ENCODE results near the gene ZNF782.
"Not testable (repeated sequence)": the region's sequence is repeated elsewhere in the genome, so short reads cannot be mapped to it uniquely, and the experiment has no call there.

The ZNF782 gene

GRCh38 chr9:96853781-96854650 lies at the start of gene ZNF782:
Gene ZNF782, minus strand, starts transcription at chr9:96854514. Its CDS starts 2,553 bp downstream, at chr9:96851961.
- Histone ChIP-seq H3K9ac (ENCODE audit: low read length) (peak within 1 kb of the TSS; percentile 88), H3K4me1 (ENCODE audit: control insufficient read depth, insufficient read depth, low read length) (peaks cover 13% of the 10 kb centered on the region)

GRCh38 chr9:96900010-96900409 lies 45.7 kb upstream of the ZNF782 start:
- H3K4me1 ChIP-seq (ENCODE audit: control insufficient read depth, insufficient read depth, low read length); H3K4me3 ChIP-seq (ENCODE audit: low read length); H3K27me3 ChIP-seq (replicated peaks; ENCODE audit: control insufficient read depth, insufficient read depth, low read length); DNase-seq (ENCODE audit: low read depth); H3K9me3 ChIP-seq (ENCODE audit: control insufficient read depth, low read length); H3K9ac ChIP-seq (ENCODE audit: low read length); H3K36me3 ChIP-seq (ENCODE audit: control insufficient read depth, insufficient read depth, low read length, severe bottlenecking): not testable (repeated sequence)

More at GRCh38 chr9:96853781-96854650, at the start of gene ZNF782:
- Histone ChIP-seq H3K4me3 (ENCODE audit: low read length) (peak within 1 kb of the TSS; percentile 95), H3K9me3 (ENCODE audit: control insufficient read depth, low read length) (peaks cover under 1% of the 10 kb centered on the region), H3K27me3 (replicated peaks; ENCODE audit: control insufficient read depth, insufficient read depth, low read length) (no peaks in the 10 kb centered on the region), H3K36me3 (ENCODE audit: control insufficient read depth, insufficient read depth, low read length, severe bottlenecking) (no peaks in the 10 kb centered on the region)
- peak; percentile 98 for DNase-seq (ENCODE audit: low read depth)

GRCh38 chr9:96892131-96892530 lies 37.8 kb upstream of the ZNF782 start:
- no peak overlapping the region for H3K9ac ChIP-seq (ENCODE audit: low read length)
- H3K36me3 ChIP-seq (ENCODE audit: control insufficient read depth, insufficient read depth, low read length, severe bottlenecking) = peaks cover 8% of the 10 kb centered on the region
- DNase-seq (ENCODE audit: low read depth) = no peak
- no peak overlapping the region for H3K4me3 ChIP-seq (ENCODE audit: low read length)
- no peaks in the 10 kb centered on the region for H3K27me3 ChIP-seq (replicated peaks; ENCODE audit: control insufficient read depth, insufficient read depth, low read length)
- H3K4me1 ChIP-seq (ENCODE audit: control insufficient read depth, insufficient read depth, low read length) = no peaks in the 10 kb centered on the region
- no peaks in the 10 kb centered on the region for H3K9me3 ChIP-seq (ENCODE audit: control insufficient read depth, low read length)

- H3K27me3 ChIP-seq (replicated peaks; ENCODE audit: control insufficient read depth, insufficient read depth, low read length) = no peaks in the 10 kb centered on the region
- peaks cover 9% of the 10 kb centered on the region for H3K4me1 ChIP-seq (ENCODE audit: control insufficient read depth, insufficient read depth, low read length)
- no peak overlapping the region for H3K9ac ChIP-seq (ENCODE audit: low read length)
- no peak for DNase-seq (ENCODE audit: low read depth)
- no peak overlapping the region for H3K4me3 ChIP-seq (ENCODE audit: low read length)
- H3K9me3 ChIP-seq (ENCODE audit: control insufficient read depth, low read length) = no peaks in the 10 kb centered on the region
- H3K36me3 ChIP-seq (ENCODE audit: control insufficient read depth, insufficient read depth, low read length, severe bottlenecking) = no peaks in the 10 kb centered on the region
Observed at GRCh38 chr9:96888591-96888990, 34.3 kb upstream of the ZNF782 start.

GRCh38 chr9:96885424-96885823 lies 31.1 kb upstream of the ZNF782 start:
- Histone ChIP-seq H3K9ac (ENCODE audit: low read length) (no peak overlapping the region), H3K36me3 (ENCODE audit: control insufficient read depth, insufficient read depth, low read length, severe bottlenecking) (no peaks in the 10 kb centered on the region), H3K4me3 (ENCODE audit: low read length) (no peak overlapping the region), H3K27me3 (replicated peaks; ENCODE audit: control insufficient read depth, insufficient read depth, low read length) (no peaks in the 10 kb centered on the region), H3K4me1 (ENCODE audit: control insufficient read depth, insufficient read depth, low read length) (peaks cover 15% of the 10 kb centered on the region), H3K9me3 (ENCODE audit: control insufficient read depth, low read length) (no peaks in the 10 kb centered on the region)
- DNase-seq (ENCODE audit: low read depth) = no peak

- H3K4me3 ChIP-seq (ENCODE audit: low read length) = no peak overlapping the region
- no peaks in the 10 kb centered on the region for H3K36me3 ChIP-seq (ENCODE audit: control insufficient read depth, insufficient read depth, low read length, severe bottlenecking)
- H3K9me3 ChIP-seq (ENCODE audit: control insufficient read depth, low read length) = no peaks in the 10 kb centered on the region
- DNase-seq (ENCODE audit: low read depth) = peak; percentile 23
- H3K4me1 ChIP-seq (ENCODE audit: control insufficient read depth, insufficient read depth, low read length) = peaks cover 15% of the 10 kb centered on the region
- no peaks in the 10 kb centered on the region for H3K27me3 ChIP-seq (replicated peaks; ENCODE audit: control insufficient read depth, insufficient read depth, low read length)
- no peak overlapping the region for H3K9ac ChIP-seq (ENCODE audit: low read length)
Observed at GRCh38 chr9:96884443-96884842, 30.1 kb upstream of the ZNF782 start.

GRCh38 chr9:96883922-96884321 lies 29.6 kb upstream of the ZNF782 start:
- Histone ChIP-seq H3K36me3 (ENCODE audit: control insufficient read depth, insufficient read depth, low read length, severe bottlenecking) (no peaks in the 10 kb centered on the region), H3K4me3 (ENCODE audit: low read length) (no peak overlapping the region), H3K9ac (ENCODE audit: low read length) (no peak overlapping the region), H3K27me3 (replicated peaks; ENCODE audit: control insufficient read depth, insufficient read depth, low read length) (no peaks in the 10 kb centered on the region), H3K4me1 (ENCODE audit: control insufficient read depth, insufficient read depth, low read length) (peaks cover 15% of the 10 kb centered on the region), H3K9me3 (ENCODE audit: control insufficient read depth, low read length) (no peaks in the 10 kb centered on the region)
- DNase-seq (ENCODE audit: low read depth) = no peak

- no peaks in the 10 kb centered on the region for H3K9me3 ChIP-seq (ENCODE audit: control insufficient read depth, low read length)
- peaks cover 22% of the 10 kb centered on the region for H3K27me3 ChIP-seq (replicated peaks; ENCODE audit: control insufficient read depth, insufficient read depth, low read length)
- H3K4me1 ChIP-seq (ENCODE audit: control insufficient read depth, insufficient read depth, low read length) = peaks cover 11% of the 10 kb centered on the region
- no peak for DNase-seq (ENCODE audit: low read depth)
- H3K4me3 ChIP-seq (ENCODE audit: low read length) = no peak overlapping the region
- no peaks in the 10 kb centered on the region for H3K36me3 ChIP-seq (ENCODE audit: control insufficient read depth, insufficient read depth, low read length, severe bottlenecking)
- H3K9ac ChIP-seq (ENCODE audit: low read length) = no peak overlapping the region
Observed at GRCh38 chr9:96877269-96877668, 23.0 kb upstream of the ZNF782 start.

- Histone ChIP-seq H3K4me3 (ENCODE audit: low read length) (peak overlapping the region; percentile 81), H3K4me1 (ENCODE audit: control insufficient read depth, insufficient read depth, low read length) (peaks cover 11% of the 10 kb centered on the region), H3K9me3 (ENCODE audit: control insufficient read depth, low read length) (no peaks in the 10 kb centered on the region), H3K36me3 (ENCODE audit: control insufficient read depth, insufficient read depth, low read length, severe bottlenecking) (no peaks in the 10 kb centered on the region), H3K9ac (ENCODE audit: low read length) (peak overlapping the region; percentile 32), H3K27me3 (replicated peaks; ENCODE audit: control insufficient read depth, insufficient read depth, low read length) (peaks cover 22% of the 10 kb centered on the region)
- DNase-seq (ENCODE audit: low read depth) = peak; percentile 70
Observed at GRCh38 chr9:96875461-96876142, 21.3 kb upstream of the ZNF782 start.

- Histone ChIP-seq H3K4me1 (ENCODE audit: control insufficient read depth, insufficient read depth, low read length) (peaks cover 11% of the 10 kb centered on the region), H3K36me3 (ENCODE audit: control insufficient read depth, insufficient read depth, low read length, severe bottlenecking) (no peaks in the 10 kb centered on the region), H3K27me3 (replicated peaks; ENCODE audit: control insufficient read depth, insufficient read depth, low read length) (peaks cover 22% of the 10 kb centered on the region), H3K4me3 (ENCODE audit: low read length) (peak overlapping the region; percentile 81), H3K9me3 (ENCODE audit: control insufficient read depth, low read length) (no peaks in the 10 kb centered on the region), H3K9ac (ENCODE audit: low read length) (no peak overlapping the region)
- DNase-seq (ENCODE audit: low read depth) = peak; percentile 10
Observed at GRCh38 chr9:96874947-96875460, 20.7 kb upstream of the ZNF782 start.

- H3K4me1 ChIP-seq (ENCODE audit: control insufficient read depth, insufficient read depth, low read length) = peaks cover 11% of the 10 kb centered on the region
- peaks cover 22% of the 10 kb centered on the region for H3K27me3 ChIP-seq (replicated peaks; ENCODE audit: control insufficient read depth, insufficient read depth, low read length)
- H3K36me3 ChIP-seq (ENCODE audit: control insufficient read depth, insufficient read depth, low read length, severe bottlenecking) = no peaks in the 10 kb centered on the region
- no peak overlapping the region for H3K4me3 ChIP-seq (ENCODE audit: low read length)
- no peak for DNase-seq (ENCODE audit: low read depth)
- no peaks in the 10 kb centered on the region for H3K9me3 ChIP-seq (ENCODE audit: control insufficient read depth, low read length)
- H3K9ac ChIP-seq (ENCODE audit: low read length) = no peak overlapping the region
Observed at GRCh38 chr9:96874201-96874785, 20.0 kb upstream of the ZNF782 start.
